Activated naive CD8-positive, alpha-beta T cell treated with anti-CD3 and anti-CD28 coated beads, Interleukin-2, amount 10 ng/mL, durations not matched to agents 7 days and 5 days (primary cell): Measurements from ENCODE around the gene FGFR4. TPM values are rescaled to one million over a fixed set of nuclear protein-coding genes. Genes with fewer than 3 reads are reported as not detected.

Experiments
- ATAC-seq: fragments of 150-1000 bp; cut with Tn5 transposase; one replicate; pipeline ENCODE4 v1.10.0; 2021; ENCODE audit warnings: low read depth, moderate library complexity
- POLR2A ChIA-PET: fragments of 350-600 bp; sonication (Branson Sonifier 250); formaldehyde crosslinking; loops from one replicate; lab custom pipeline; 2021; ENCODE audit warnings: antibody characterized with exemption; lab: Charles Lee
- DNase-seq: peaks from one replicate; pipeline ENCODE4 v3.0.0; 2021
- H3K27ac Mint-ChIP-seq: one replicate; pipeline ENCODE4 v1.8.0; 2022; ENCODE audit warnings: mild to moderate bottlenecking, mixed read lengths
- H3K27me3 Mint-ChIP-seq: one replicate; pipeline ENCODE4 v1.8.0; 2022; ENCODE audit warnings: mild to moderate bottlenecking, moderate library complexity, mixed read lengths
- H3K36me3 Mint-ChIP-seq: one replicate; pipeline ENCODE4 v1.8.0; 2021; ENCODE audit warnings: mild to moderate bottlenecking, mixed read lengths
- H3K4me1 Mint-ChIP-seq: one replicate; pipeline ENCODE4 v1.8.0; 2021; ENCODE audit warnings: mixed read lengths
- H3K4me3 Mint-ChIP-seq: one replicate; pipeline ENCODE4 v1.8.0; 2022; ENCODE audit warnings: mild to moderate bottlenecking, moderate library complexity, mixed read lengths
- H3K9me3 Mint-ChIP-seq: one replicate; pipeline ENCODE4 v1.8.0; 2021; ENCODE audit warnings: mixed read lengths
- total RNA-seq, 2 experiments: library from RNA; stranded (reverse); gene quantifications; one replicate each; pipeline ENCODE4 v1.2.3, GENCODE V29; 2021

The FGFR4 gene
- total RNA-seq, 2 experiments from 2014 or later: 1.9 to 2.3 TPM

GRCh38 chr5:177067503-177067902 lies 19.2 kb upstream of the FGFR4 start:
- DNase-seq: no peak
- H3K4me3 Mint-ChIP-seq: no peak overlapping the region
- peaks cover 3% of the 10 kb centered on the region for H3K4me1 Mint-ChIP-seq
- H3K36me3 Mint-ChIP-seq: peaks cover 3% of the 10 kb centered on the region
- POLR2A ChIA-PET: no interaction called here
- ATAC-seq: no peak
- no peaks in the 10 kb centered on the region for H3K27me3 Mint-ChIP-seq
- H3K9me3 Mint-ChIP-seq: no peaks in the 10 kb centered on the region
- H3K27ac Mint-ChIP-seq: no peak overlapping the region

- H3K36me3 Mint-ChIP-seq: peaks cover 10% of the 10 kb centered on the region
- POLR2A ChIA-PET: no interaction called here
- DNase-seq: no peak
- no peaks in the 10 kb centered on the region for H3K9me3 Mint-ChIP-seq
- H3K4me3 Mint-ChIP-seq: no peak overlapping the region
- H3K4me1 Mint-ChIP-seq: peaks cover 4% of the 10 kb centered on the region
- H3K27me3 Mint-ChIP-seq: no peaks in the 10 kb centered on the region
- no peak for ATAC-seq
- H3K27ac Mint-ChIP-seq: no peak overlapping the region
Observed at GRCh38 chr5:177070536-177071191, 16.1 kb upstream of the FGFR4 start.

- H3K27ac Mint-ChIP-seq: no peak overlapping the region
- POLR2A ChIA-PET: interaction anchor here (0.5 kb wide), 1 partner anchor 25 kb away, joined by 4 read pairs; no protein-coding TSS in a partner anchor
- H3K27me3 Mint-ChIP-seq: no peaks in the 10 kb centered on the region
- no peak overlapping the region for H3K4me3 Mint-ChIP-seq
- DNase-seq (no peak), ATAC-seq (peak; percentile 80)
- H3K9me3 Mint-ChIP-seq: no peaks in the 10 kb centered on the region
- peaks cover 4% of the 10 kb centered on the region for H3K4me1 Mint-ChIP-seq
- H3K36me3 Mint-ChIP-seq: peaks cover 8% of the 10 kb centered on the region
Observed at GRCh38 chr5:177071666-177072385, 14.9 kb upstream of the FGFR4 start.

- Mint-ChIP-seq H3K27me3 (peaks cover 2% of the 10 kb centered on the region), H3K9me3 (no peaks in the 10 kb centered on the region), H3K36me3 (peaks cover 8% of the 10 kb centered on the region), H3K27ac (peak overlapping the region; percentile 49), H3K4me3 (no peak overlapping the region), H3K4me1 (peaks cover 2% of the 10 kb centered on the region)
- POLR2A ChIA-PET: no interaction called here
- ATAC-seq: no peak
- DNase-seq: no peak
Observed at GRCh38 chr5:177077335-177077734, 9.4 kb upstream of the FGFR4 start.

GRCh38 chr5:177079606-177080005 lies 7.1 kb upstream of the FGFR4 start:
- POLR2A ChIA-PET: no interaction called here
- H3K27ac Mint-ChIP-seq: no peak overlapping the region
- no peaks in the 10 kb centered on the region for H3K4me1 Mint-ChIP-seq
- no peaks in the 10 kb centered on the region for H3K9me3 Mint-ChIP-seq
- ATAC-seq: no peak
- no peaks in the 10 kb centered on the region for H3K36me3 Mint-ChIP-seq
- no peak for DNase-seq
- no peak overlapping the region for H3K4me3 Mint-ChIP-seq
- H3K27me3 Mint-ChIP-seq: peaks cover 17% of the 10 kb centered on the region

- POLR2A ChIA-PET: no interaction called here
- Mint-ChIP-seq H3K4me3 (no peak overlapping the region), H3K27me3 (peaks cover 23% of the 10 kb centered on the region), H3K9me3 (no peaks in the 10 kb centered on the region), H3K4me1 (no peaks in the 10 kb centered on the region), H3K36me3 (no peaks in the 10 kb centered on the region), H3K27ac (no peak overlapping the region)
- ATAC-seq (no peak), DNase-seq (no peak)
Observed at GRCh38 chr5:177080265-177080664, 6.5 kb upstream of the FGFR4 start.

- no peak overlapping the region for H3K4me3 Mint-ChIP-seq
- ATAC-seq (no peak), DNase-seq (no peak)
- H3K4me1 Mint-ChIP-seq: peaks cover 2% of the 10 kb centered on the region
- H3K36me3 Mint-ChIP-seq: no peaks in the 10 kb centered on the region
- POLR2A ChIA-PET: no interaction called here
- H3K27me3 Mint-ChIP-seq: peaks cover 27% of the 10 kb centered on the region
- H3K9me3 Mint-ChIP-seq: no peaks in the 10 kb centered on the region
- H3K27ac Mint-ChIP-seq: no peak overlapping the region
Observed at GRCh38 chr5:177081859-177082258, 4.9 kb upstream of the FGFR4 start.

- no peaks in the 10 kb centered on the region for H3K9me3 Mint-ChIP-seq
- H3K4me3 Mint-ChIP-seq: no peak overlapping the region
- peaks cover 35% of the 10 kb centered on the region for H3K27me3 Mint-ChIP-seq
- H3K4me1 Mint-ChIP-seq: peaks cover 4% of the 10 kb centered on the region
- no peak for DNase-seq
- H3K27ac Mint-ChIP-seq: no peak overlapping the region
- POLR2A ChIA-PET: interaction anchor here (0.6 kb wide), 1 partner anchor 52 kb away, joined by 9 read pairs; no protein-coding TSS in a partner anchor
- ATAC-seq: no peak
- peaks cover 2% of the 10 kb centered on the region for H3K36me3 Mint-ChIP-seq
Observed at GRCh38 chr5:177083357-177083756, 3.4 kb upstream of the FGFR4 start.

- peaks cover 35% of the 10 kb centered on the region for H3K27me3 Mint-ChIP-seq
- peaks cover 4% of the 10 kb centered on the region for H3K4me1 Mint-ChIP-seq
- H3K27ac Mint-ChIP-seq: no peak overlapping the region
- no peaks in the 10 kb centered on the region for H3K9me3 Mint-ChIP-seq
- peaks cover 2% of the 10 kb centered on the region for H3K36me3 Mint-ChIP-seq
- POLR2A ChIA-PET: no interaction called here
- DNase-seq (no peak), ATAC-seq (no peak)
- H3K4me3 Mint-ChIP-seq: no peak overlapping the region
Observed at GRCh38 chr5:177084175-177084574, 2.5 kb upstream of the FGFR4 start.

- DNase-seq: no peak
- ATAC-seq: no peak
- peaks cover 33% of the 10 kb centered on the region for H3K27me3 Mint-ChIP-seq
- no peaks in the 10 kb centered on the region for H3K9me3 Mint-ChIP-seq
- H3K27ac Mint-ChIP-seq: no peak overlapping the region
- peaks cover 4% of the 10 kb centered on the region for H3K4me1 Mint-ChIP-seq
- peaks cover 2% of the 10 kb centered on the region for H3K36me3 Mint-ChIP-seq
- POLR2A ChIA-PET: interaction anchor here (0.7 kb wide), 1 partner anchor 15 kb away, joined by 5 read pairs; no protein-coding TSS in a partner anchor
- H3K4me3 Mint-ChIP-seq: peak overlapping the region; percentile 45
Observed at GRCh38 chr5:177085985-177086653, 596 bp upstream of the FGFR4 start.

- peaks cover 32% of the 10 kb centered on the region for H3K27me3 Mint-ChIP-seq
- H3K9me3 Mint-ChIP-seq: no peaks in the 10 kb centered on the region
- POLR2A ChIA-PET: no interaction called here
- H3K4me1 Mint-ChIP-seq: peaks cover 4% of the 10 kb centered on the region
- DNase-seq (no peak), ATAC-seq (no peak)
- H3K36me3 Mint-ChIP-seq: peaks cover 2% of the 10 kb centered on the region
- H3K27ac Mint-ChIP-seq: no peak overlapping the region
- no peak overlapping the region for H3K4me3 Mint-ChIP-seq
Observed at GRCh38 chr5:177087398-177088005, 787 bp downstream of the FGFR4 start.

GRCh38 chr5:177089127-177089526 lies 2.4 kb downstream of the FGFR4 start:
- no peak for DNase-seq
- H3K9me3 Mint-ChIP-seq: no peaks in the 10 kb centered on the region
- POLR2A ChIA-PET: no interaction called here

More at GRCh38 chr5:177089127-177089526, 2.4 kb downstream of the FGFR4 start:
- no peak for ATAC-seq
- Mint-ChIP-seq H3K27me3 (peaks cover 20% of the 10 kb centered on the region), H3K36me3 (peaks cover 2% of the 10 kb centered on the region), H3K27ac (no peak overlapping the region), H3K4me3 (no peak overlapping the region), H3K4me1 (peaks cover 4% of the 10 kb centered on the region)
